ENCODE results near the gene NEBL.
"Not testable (repeated sequence)": the region's sequence is repeated elsewhere in the genome, so short reads cannot be mapped to it uniquely, and the experiment has no call there.

The NEBL gene, protein sequence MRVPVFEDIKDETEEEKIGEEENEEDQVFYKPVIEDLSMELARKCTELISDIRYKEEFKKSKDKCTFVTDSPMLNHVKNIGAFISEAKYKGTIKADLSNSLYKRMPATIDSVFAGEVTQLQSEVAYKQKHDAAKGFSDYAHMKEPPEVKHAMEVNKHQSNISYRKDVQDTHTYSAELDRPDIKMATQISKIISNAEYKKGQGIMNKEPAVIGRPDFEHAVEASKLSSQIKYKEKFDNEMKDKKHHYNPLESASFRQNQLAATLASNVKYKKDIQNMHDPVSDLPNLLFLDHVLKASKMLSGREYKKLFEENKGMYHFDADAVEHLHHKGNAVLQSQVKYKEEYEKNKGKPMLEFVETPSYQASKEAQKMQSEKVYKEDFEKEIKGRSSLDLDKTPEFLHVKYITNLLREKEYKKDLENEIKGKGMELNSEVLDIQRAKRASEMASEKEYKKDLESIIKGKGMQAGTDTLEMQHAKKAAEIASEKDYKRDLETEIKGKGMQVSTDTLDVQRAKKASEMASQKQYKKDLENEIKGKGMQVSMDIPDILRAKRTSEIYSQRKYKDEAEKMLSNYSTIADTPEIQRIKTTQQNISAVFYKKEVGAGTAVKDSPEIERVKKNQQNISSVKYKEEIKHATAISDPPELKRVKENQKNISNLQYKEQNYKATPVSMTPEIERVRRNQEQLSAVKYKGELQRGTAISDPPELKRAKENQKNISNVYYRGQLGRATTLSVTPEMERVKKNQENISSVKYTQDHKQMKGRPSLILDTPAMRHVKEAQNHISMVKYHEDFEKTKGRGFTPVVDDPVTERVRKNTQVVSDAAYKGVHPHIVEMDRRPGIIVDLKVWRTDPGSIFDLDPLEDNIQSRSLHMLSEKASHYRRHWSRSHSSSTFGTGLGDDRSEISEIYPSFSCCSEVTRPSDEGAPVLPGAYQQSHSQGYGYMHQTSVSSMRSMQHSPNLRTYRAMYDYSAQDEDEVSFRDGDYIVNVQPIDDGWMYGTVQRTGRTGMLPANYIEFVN

DNA sequence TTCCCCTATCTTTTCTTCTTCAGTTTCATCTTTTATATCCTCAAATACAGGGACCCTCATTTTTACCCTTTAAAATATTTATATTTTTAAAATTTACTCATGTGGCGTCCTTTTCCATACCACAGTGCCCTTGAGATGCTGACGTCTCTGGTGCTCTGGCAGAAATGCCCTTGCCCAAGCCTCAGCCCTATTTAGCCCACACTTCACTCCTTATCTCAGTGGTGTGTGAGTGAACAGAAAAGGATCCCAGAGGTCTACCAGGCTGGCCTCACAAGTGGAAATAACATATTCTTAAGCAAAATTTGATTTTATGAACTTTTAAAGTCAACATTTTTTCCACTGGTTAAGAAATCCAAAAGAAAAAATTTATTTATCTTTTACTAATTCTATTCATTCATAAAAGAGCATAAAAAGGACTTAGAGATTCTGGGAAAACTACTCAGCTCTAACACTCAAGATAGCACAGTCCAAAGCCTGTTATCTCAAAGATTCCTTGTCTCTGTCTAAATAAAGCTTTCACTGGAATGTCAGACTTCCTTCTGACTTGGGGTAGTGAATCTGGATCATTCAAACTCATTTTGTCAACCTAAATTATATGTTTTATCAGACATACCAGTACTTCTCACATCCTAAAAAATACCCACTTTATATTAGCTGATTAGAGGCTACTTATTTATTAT, at the start of gene NEBL:
NEBL (minus strand) TSS at position 166 of the 680 bp plus-strand sequence; CDS start at position 60, 106 bp downstream.
- DNase-seq (ENCODE audit: insufficient read length, low spot score) (no peak), FAIRE-seq (no peak)
- TF ChIP-seq, protein P1, sequence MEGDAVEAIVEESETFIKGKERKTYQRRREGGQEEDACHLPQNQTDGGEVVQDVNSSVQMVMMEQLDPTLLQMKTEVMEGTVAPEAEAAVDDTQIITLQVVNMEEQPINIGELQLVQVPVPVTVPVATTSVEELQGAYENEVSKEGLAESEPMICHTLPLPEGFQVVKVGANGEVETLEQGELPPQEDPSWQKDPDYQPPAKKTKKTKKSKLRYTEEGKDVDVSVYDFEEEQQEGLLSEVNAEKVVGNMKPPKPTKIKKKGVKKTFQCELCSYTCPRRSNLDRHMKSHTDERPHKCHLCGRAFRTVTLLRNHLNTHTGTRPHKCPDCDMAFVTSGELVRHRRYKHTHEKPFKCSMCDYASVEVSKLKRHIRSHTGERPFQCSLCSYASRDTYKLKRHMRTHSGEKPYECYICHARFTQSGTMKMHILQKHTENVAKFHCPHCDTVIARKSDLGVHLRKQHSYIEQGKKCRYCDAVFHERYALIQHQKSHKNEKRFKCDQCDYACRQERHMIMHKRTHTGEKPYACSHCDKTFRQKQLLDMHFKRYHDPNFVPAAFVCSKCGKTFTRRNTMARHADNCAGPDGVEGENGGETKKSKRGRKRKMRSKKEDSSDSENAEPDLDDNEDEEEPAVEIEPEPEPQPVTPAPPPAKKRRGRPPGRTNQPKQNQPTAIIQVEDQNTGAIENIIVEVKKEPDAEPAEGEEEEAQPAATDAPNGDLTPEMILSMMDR (IDR thresholded peaks at IDR 0.05; ENCODE audit: insufficient read depth, missing control alignments): no peak

DNA sequence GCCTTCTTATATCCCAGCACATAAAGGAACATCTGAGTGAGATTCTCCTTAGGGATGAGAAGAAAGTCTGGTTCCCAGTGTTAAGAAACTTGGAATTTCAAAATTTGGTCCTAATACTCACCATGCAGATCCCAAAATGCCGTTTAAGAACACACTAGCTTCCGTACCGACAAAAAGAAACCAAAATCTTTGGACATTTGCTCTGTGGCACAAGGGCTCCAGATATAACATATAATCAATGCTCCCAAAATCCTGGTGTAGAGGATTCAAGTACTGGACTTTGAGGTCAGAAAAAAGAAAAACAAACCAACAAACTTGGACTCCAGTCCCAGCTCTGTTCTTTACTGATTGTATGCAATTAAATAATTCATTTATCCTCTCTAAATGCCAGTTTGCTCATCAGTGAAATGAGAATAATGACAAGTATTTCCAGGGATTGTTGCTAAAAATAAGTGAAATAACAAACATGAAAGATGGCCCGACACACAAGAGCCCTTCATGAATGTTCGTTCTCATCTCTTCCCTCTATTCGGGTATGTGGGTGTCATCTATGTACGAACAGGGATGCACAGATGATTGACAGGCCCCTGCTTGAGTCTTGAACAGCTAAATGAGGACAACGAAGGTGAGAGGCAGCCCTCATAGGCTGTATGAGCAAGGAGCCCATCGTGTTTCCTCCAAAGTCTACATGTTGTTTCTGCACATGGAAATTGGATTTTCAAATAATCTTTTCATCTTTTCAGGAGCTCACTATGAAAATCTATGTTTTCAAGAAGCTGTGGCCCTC, 48.6 kb upstream of the NEBL start:
- TF ChIP-seq, protein P1 (IDR thresholded peaks at IDR 0.05; ENCODE audit: insufficient read depth, missing control alignments): no peak
- DNase-seq (ENCODE audit: insufficient read length, low spot score) (no peak), FAIRE-seq (no peak)

DNA sequence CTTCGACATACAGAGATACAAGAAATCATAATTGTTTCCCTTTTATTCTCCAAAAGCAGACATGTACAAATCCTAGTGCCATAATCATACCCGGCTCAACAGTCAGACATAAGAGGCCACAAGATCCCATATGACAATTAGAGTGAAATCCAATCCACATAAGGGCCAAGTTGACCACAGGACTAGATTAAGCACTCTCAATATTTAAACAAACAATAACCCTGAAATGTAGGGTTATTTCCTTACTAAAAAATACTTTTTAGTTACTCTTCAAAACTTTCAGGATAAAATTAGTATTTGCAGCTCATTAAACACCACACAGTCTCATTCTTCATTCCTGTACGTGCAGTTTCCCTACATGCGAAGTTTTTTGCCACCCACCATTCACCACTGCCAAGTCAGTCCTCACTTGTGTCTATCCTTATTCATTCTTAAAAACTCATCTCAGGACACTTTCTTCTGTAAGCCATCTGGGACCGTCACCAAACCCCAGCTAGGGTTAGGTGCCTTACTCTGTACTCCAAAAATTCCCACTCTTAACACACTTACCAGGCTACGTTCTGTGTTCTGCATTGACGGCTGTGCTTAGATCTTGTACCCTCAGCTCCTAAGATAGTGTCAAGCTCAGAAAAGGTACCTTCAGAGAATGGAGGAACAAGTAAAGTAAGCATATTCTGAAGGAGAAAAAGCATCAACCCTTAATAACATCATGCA, 47.8 kb upstream of the NEBL start:
- FAIRE-seq (no peak), DNase-seq (ENCODE audit: insufficient read length, low spot score) (no peak)
- TF ChIP-seq, protein P1 (IDR thresholded peaks at IDR 0.05; ENCODE audit: insufficient read depth, missing control alignments): no peak

DNA sequence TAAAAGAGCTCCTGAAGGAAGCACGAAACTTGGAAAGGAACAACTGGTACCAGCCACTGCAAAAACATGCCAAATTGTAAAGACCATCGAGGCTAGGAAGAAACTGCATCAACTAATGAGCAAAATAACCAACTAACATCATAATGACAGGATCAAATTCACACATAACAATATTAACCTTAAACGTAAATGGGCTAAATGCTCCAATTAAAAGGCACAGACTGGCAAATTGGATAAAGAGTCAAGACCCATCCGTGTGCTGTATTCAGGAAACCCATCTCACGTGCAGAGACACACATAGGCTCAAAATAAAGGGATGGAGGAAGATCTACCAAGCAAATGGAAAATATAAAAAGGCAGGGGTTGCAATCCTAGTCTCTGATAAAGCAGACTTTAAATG, 42.3 kb upstream of the NEBL start:
- FAIRE-seq; DNase-seq (ENCODE audit: insufficient read length, low spot score): not testable (repeated sequence)

DNA sequence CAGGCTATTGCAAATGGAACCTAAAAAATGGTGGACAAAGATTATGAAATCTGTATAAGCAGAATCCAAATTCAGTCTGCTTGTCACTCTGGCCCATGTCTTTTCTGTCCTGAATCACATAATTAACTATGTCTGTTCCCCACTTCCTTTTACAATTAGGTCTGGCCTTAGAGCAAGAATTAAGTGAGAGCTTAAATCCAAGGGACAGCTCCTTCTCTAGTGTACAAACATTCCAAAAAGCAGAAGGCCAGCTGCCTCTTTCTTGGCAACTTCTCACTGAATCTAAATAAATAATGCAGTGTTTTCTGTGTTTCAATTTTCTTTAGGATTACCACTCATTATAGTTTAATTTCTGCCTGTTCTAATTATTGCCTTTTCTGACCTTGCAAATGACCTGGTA, 39.3 kb upstream of the NEBL start:
- FAIRE-seq (no peak), DNase-seq (ENCODE audit: insufficient read length, low spot score) (no peak)
- TF ChIP-seq, protein P1 (IDR thresholded peaks at IDR 0.05; ENCODE audit: insufficient read depth, missing control alignments): no peak

DNA sequence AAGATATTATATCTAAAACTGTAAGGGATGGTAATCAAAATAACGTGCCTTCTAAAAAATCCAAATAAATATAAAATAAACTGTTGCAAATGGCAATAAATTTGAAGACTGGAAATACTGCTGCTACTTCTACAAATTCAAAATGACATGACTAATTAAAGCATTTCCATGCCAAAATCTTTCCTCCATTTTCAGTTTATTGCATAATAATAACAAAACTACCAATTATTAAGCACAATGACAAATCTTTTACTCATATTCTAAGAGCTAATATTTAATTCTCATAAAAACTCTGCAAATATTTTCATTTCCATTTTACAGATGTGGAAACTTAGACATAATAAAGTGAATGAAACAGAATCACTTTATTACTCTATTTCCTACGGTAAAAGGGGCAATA, 38.8 kb upstream of the NEBL start:
- DNase-seq (ENCODE audit: insufficient read length, low spot score): no peak
- TF ChIP-seq, protein P1 (IDR thresholded peaks at IDR 0.05; ENCODE audit: insufficient read depth, missing control alignments): no peak
- no peak for FAIRE-seq

All from D721Med (cell line).